GM12878 (cell line): ENCODE data around the gene SRPRB. TPM values are rescaled to one million over a fixed set of nuclear protein-coding genes. Genes with fewer than 3 reads are reported as not detected.

Experiments used
- MXI1 ChIP-seq: fragments of 150-350 bp; IDR thresholded peaks from 2 replicates; pipeline ENCODE4 v1.6.1; 2011; ENCODE audit warnings: low read depth, mild to moderate bottlenecking, inconsistent platforms, low read length, improper control_type of control experiment
- NKRF ChIP-seq: fragments of 450-650 bp; conservative IDR thresholded peaks from 2 replicates; pipeline ENCODE4 v1.6.1; 2017; ENCODE audit warnings: mild to moderate bottlenecking, moderate library complexity
- RCOR1 ChIP-seq: conservative IDR thresholded peaks from 2 replicates; pipeline ENCODE4 v1.6.1; 2012; ENCODE audit warnings: low read depth, low read length, improper control_type of control experiment
- RUNX3 ChIP-seq: IDR thresholded peaks from 2 replicates; pipeline ENCODE4 v1.6.1; 2012; ENCODE audit warnings: low read length, inconsistent platforms
- SMAD5 ChIP-seq: IDR thresholded peaks from 2 replicates; pipeline ENCODE4 v1.6.1; 2016; ENCODE audit warnings: antibody characterized with exemption, low read depth
- SMC3 ChIP-seq: IDR thresholded peaks from 2 replicates; pipeline ENCODE4 v1.6.1; 2011; ENCODE audit warnings: low read length, improper control_type of control experiment, borderline replicate concordance
- ZBTB11 ChIP-seq: fragments of 450-650 bp; formaldehyde crosslinking; IDR thresholded peaks from 2 replicates; pipeline ENCODE4 v1.5.0; 2022; ENCODE audit warnings: mild to moderate bottlenecking, missing genetic modification characterization
- ZNF24 ChIP-seq: fragments of 450-650 bp; IDR thresholded peaks from 2 replicates; pipeline ENCODE4 v1.6.1; 2017; ENCODE audit warnings: antibody characterized with exemption, mild to moderate bottlenecking
- ZNF622 ChIP-seq: fragments of 450-650 bp; IDR thresholded peaks from 2 replicates; pipeline ENCODE4 v1.6.1; 2017; ENCODE audit warnings: mild to moderate bottlenecking, inconsistent platforms
- polyA plus RNA-seq, 11 experiments: library from polyadenylated mRNA; depleted of rRNA in 4 of 11; unstranded in 6 of 11; stranded (reverse) in 5 of 11; fragments of >200 nt; fragmentation: Nextera tagmentation in 4 of 11; fragmentation: Illumina TruSeq in 1 of 11; extraction: Ambion mirVana in 4 of 11; extraction: Trizol in 1 of 11; gene quantifications; 1 replicate in 1 of 11; 2 replicates in 10 of 11; pipeline versions ENCODE4 v1.2.1 to v1.2.3, GENCODE V29; 2011 to 2016; ENCODE audit warnings: inconsistent platforms in 2 of 11, missing spikeins in 2 of 11, low read depth in 1 of 11
- total RNA-seq, 4 experiments: library from RNA; depleted of rRNA in 3 of 4; stranded (reverse); fragments of >200 nt in 3 of 4; fragmentation: Illumina TruSeq in 1 of 4; extraction: Trizol in 1 of 4; gene quantifications; 2 replicates each; pipeline versions ENCODE4 v1.2.1 to v1.2.3, GENCODE V29; 2013 to 2021
- TF ChIP-seq, protein P1 (sequence below): IDR thresholded peaks from 2 replicates; pipeline ENCODE4 v1.6.1; 2012; ENCODE audit warnings: improper control_type of control experiment, low read depth, low read length; ENCODE audit not compliant: insufficient replicate concordance
- TF ChIP-seq, protein P2 (sequence below): IDR thresholded peaks from 2 replicates; pipeline ENCODE4 v1.6.1; 2012; ENCODE audit warnings: low read depth, low read length, improper control_type of control experiment

SRPRB gene
- total and polyA plus RNA-seq, 10 of the 15 experiments (the other 5 are each of a cell fraction or from before 2014, with no cell fraction given): 30.6 to 107 (median 46.6) TPM

GRCh38 chr3:133775835-133776234 is 29.8 kb upstream of the SRPRB start (continued):
- TF ChIP-seq ZBTB11 (CRISPR knock-in tag) (no peak), RCOR1 (no peak), RUNX3 (no peak), ZNF24 (no peak), SMAD5 (no peak), SMC3 (no peak), MXI1 (no peak), NKRF (no peak), ZNF622 (no peak)
- TF ChIP-seq, protein P1, sequence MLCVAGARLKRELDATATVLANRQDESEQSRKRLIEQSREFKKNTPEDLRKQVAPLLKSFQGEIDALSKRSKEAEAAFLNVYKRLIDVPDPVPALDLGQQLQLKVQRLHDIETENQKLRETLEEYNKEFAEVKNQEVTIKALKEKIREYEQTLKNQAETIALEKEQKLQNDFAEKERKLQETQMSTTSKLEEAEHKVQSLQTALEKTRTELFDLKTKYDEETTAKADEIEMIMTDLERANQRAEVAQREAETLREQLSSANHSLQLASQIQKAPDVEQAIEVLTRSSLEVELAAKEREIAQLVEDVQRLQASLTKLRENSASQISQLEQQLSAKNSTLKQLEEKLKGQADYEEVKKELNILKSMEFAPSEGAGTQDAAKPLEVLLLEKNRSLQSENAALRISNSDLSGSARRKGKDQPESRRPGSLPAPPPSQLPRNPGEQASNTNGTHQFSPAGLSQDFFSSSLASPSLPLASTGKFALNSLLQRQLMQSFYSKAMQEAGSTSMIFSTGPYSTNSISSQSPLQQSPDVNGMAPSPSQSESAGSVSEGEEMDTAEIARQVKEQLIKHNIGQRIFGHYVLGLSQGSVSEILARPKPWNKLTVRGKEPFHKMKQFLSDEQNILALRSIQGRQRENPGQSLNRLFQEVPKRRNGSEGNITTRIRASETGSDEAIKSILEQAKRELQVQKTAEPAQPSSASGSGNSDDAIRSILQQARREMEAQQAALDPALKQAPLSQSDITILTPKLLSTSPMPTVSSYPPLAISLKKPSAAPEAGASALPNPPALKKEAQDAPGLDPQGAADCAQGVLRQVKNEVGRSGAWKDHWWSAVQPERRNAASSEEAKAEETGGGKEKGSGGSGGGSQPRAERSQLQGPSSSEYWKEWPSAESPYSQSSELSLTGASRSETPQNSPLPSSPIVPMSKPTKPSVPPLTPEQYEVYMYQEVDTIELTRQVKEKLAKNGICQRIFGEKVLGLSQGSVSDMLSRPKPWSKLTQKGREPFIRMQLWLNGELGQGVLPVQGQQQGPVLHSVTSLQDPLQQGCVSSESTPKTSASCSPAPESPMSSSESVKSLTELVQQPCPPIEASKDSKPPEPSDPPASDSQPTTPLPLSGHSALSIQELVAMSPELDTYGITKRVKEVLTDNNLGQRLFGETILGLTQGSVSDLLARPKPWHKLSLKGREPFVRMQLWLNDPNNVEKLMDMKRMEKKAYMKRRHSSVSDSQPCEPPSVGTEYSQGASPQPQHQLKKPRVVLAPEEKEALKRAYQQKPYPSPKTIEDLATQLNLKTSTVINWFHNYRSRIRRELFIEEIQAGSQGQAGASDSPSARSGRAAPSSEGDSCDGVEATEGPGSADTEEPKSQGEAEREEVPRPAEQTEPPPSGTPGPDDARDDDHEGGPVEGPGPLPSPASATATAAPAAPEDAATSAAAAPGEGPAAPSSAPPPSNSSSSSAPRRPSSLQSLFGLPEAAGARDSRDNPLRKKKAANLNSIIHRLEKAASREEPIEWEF: no peak
- TF ChIP-seq, protein P2, sequence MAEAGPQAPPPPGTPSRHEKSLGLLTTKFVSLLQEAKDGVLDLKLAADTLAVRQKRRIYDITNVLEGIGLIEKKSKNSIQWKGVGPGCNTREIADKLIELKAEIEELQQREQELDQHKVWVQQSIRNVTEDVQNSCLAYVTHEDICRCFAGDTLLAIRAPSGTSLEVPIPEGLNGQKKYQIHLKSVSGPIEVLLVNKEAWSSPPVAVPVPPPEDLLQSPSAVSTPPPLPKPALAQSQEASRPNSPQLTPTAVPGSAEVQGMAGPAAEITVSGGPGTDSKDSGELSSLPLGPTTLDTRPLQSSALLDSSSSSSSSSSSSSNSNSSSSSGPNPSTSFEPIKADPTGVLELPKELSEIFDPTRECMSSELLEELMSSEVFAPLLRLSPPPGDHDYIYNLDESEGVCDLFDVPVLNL: no peak
